Caki2 (cell line): ENCODE measurements around the gene ITPRID2. TPM values are rescaled to one million over a fixed set of nuclear protein-coding genes. Genes with fewer than 3 reads are reported as not detected.
A peak's percentile ranks its signal among the peaks of the same experiment; 100 is the strongest.

Experiments used
- DNase-seq: peaks from one replicate; pipeline ENCODE4 v3.0.0-alpha.2; 2015; ENCODE audit warnings: low read depth
- in situ Hi-C: cut with HindIII; loops from 2 replicates; pipeline ENCODE4 v1.10.0; 2016; ENCODE audit warnings: low sequenced_read_pairs, low pct_unique_long_range_greater_than_20kb, mixed read lengths
- total RNA-seq: library from RNA; depleted of rRNA; stranded (reverse); fragments of >200 nt; shearing (Covaris generic); gene quantifications from 2 replicates; pipeline ENCODE4 v1.2.3, GENCODE V29; 2014; ENCODE audit warnings: low replicate concordance; rRNA removed

Gene ITPRID2
- 51.5 and 85.6 TPM in 2 replicates for total RNA-seq

DNA sequence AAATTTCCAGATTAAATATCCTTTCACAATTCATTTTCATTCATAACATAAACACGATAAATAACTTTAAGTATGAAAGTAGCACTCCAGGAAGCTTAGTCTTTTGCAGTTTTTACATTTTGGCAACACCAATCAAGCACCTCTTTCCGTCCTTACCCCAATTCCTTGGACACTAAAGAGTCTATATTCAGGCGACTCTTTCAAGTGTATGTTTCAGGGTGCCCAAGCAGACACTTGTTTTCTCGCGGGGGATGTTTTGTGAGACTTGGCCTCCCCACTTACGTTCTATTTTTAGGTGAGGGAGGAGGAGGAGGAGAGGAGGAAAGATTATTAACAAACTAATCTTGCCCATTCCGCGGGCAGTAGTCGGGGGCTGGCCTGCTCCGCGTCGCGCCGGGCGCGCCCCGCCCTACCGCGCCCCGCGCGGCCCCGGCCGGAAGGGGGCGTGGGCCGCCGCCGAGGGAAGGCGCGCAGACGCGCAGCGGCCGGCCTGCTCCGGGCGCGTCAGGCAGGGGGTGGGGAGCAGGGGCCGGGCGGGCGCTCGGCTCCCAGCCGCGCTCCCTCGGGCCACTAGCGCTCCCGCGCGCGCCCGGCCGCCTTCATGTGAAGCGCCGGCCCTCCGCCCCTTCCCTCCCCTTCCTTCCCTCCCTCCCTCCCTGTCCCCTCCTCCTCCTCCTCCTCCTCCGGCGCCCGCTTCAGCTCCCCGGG, at the start of gene ITPRID2:
Gene ITPRID2 (plus strand): TSS at position 473 of the 708 bp plus-strand sequence. CDS start 337 bp downstream, outside the sequence.
- peak; percentile 88 for DNase-seq
- in situ Hi-C loops: no loop called here

- DNase-seq: no peak
- in situ Hi-C loops: no loop called here
Observed at GRCh38 chr2:181844551-181845290, 46.8 kb upstream of the ITPRID2 start.

GRCh38 chr2:181846399-181847197, 44.9 kb upstream of the ITPRID2 start:
- in situ Hi-C loops: no loop called here

GRCh38 chr2:181847198-181847556, 44.4 kb upstream of the ITPRID2 start:
- in situ Hi-C loops: no loop called here
- DNase-seq: no peak

More at GRCh38 chr2:181846399-181847197, 44.9 kb upstream of the ITPRID2 start:
- no peak for DNase-seq

- in situ Hi-C loops: no loop called here
- no peak for DNase-seq
Observed at GRCh38 chr2:181847702-181848101, 43.8 kb upstream of the ITPRID2 start.

DNA sequence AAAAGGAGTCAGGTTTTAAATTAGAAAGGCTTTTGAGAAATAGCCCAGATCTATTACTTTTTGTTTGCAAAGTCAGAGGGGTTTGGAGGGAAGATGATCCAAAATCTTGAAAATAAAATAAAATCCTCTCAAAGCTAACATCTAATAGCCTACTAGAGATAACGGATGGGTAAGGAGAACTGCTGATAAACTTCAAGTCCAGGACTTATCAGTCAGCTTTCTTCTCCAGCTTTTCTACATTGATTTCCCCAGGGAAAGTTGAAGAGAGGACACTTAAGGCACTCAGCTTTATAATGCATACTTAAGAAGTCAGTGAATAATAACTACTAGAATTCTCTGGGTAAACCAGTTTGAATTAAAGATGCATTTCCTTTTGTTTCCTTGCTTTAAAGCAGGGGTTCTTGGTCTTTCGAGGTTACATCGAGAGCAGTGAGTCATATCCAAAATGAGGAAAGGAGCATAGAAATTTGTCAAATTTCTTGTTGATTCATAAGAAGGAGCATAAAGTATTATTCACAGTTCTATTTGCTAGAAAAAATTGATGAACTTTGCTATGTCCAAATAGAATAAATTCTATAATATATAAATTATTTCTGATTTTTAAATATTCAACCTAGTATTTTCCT, 43.2 kb upstream of the ITPRID2 start:
- in situ Hi-C loops: no loop called here
- DNase-seq: no peak

DNA sequence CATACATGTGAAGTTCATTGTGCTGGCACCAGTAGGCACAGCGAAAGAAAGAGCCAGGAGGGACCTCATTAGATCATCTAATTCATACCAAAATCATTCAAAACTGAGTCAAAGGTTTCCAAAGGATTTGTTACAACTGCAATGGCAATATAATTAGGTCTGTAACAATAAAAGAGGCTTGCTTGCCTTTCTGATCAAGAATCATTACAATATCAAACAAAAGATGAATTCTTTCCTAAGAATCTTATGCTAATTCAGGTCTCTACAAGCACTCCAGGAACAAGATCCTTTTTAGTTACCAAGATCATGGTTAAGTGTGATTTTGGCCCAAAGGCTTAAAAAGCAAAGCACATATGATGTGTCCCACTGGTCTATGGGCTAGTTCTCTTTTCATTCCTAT, 41.9 kb upstream of the ITPRID2 start:
- DNase-seq: no peak
- in situ Hi-C loops: no loop called here

- in situ Hi-C loops: no loop called here
- DNase-seq: no peak
Observed at GRCh38 chr2:181850936-181851560, 40.5 kb upstream of the ITPRID2 start.

DNA sequence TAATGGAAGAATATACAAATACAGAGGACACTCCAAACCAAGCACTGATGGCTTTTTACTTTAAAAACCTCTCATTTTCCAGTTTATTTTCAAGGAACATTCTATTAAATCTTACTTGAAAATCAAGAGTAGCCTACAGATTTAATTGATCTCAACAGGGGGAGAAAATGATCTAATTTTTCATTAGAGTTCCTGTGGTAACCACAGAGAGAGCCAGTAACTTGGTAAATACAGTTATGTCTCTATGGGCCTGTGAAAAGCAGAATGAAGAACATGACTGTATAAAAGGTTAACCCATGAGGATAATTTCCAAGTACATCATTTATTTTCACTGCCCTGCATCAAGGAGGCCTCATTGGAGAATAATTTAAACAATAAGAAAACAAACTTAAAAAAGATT, 39.8 kb upstream of the ITPRID2 start:
- DNase-seq: no peak
- in situ Hi-C loops: no loop called here

- no peak for DNase-seq
- in situ Hi-C loops: no loop called here
Observed at GRCh38 chr2:181853696-181854095, 37.8 kb upstream of the ITPRID2 start.

DNA sequence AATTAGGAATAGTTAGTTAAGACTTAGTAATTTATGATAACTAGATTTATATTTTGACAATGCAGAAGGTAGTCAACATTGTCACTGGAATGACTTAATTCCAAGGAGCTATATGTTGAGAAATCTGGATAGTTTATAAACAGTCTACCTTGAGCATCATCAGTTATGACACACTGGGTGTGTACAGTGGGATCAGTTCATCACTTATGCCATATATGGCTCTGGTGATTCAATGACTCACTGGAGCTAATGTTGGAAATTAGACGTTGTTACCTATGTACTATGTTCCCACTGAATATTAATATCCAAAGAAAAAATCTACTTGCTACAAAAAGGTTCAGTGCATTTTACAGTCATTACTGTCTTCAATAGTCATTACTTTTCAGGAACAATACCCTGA, 34.0 kb upstream of the ITPRID2 start:
- no peak for DNase-seq

DNA sequence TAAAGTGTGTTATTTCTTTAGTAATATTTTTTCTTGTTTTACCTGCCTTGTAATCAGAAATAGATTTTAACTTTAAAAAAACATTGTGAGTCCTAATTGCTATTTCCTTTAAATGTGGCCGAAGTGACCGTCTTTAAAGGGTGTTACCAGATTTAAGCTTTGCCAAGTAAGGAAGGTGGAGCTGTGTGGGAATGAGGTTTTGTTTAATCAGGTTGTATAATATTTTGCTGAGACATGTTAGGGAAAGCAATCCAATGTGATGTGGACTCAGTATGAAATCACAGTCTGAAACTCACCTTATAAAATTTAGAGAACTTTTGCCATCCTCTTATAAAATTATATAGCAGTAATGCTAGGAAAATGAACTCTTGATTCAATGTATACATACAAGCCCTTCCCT, 32.9 kb upstream of the ITPRID2 start:
- no peak for DNase-seq
- in situ Hi-C loops: no loop called here

More for the DNA sequence above, 34.0 kb upstream of the ITPRID2 start:
- in situ Hi-C loops: no loop called here

- in situ Hi-C loops: no loop called here
- DNase-seq: no peak
Observed at GRCh38 chr2:181859123-181859522, 32.4 kb upstream of the ITPRID2 start.

DNA sequence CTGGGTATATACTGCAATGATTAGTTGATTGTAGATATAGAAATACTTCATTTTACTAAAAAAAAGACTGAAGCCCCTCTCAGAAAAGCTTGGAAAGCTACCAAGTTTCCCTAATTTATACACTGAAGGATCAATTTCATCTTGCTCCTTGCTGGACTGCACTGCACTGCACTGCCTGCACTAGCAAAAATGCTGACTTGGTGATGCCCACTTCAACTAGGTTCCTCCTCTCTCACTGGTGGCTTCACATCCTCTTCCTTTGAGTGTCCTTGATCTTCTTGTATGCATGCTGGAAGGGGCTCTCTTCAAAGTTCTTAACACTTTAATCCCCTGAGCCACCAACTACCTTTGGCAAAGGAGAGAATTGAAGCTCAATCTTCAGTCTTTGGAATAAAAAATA, 31.7 kb upstream of the ITPRID2 start:
- in situ Hi-C loops: no loop called here
- DNase-seq: no peak

- in situ Hi-C loops: no loop called here
- no peak for DNase-seq
Observed at GRCh38 chr2:181861379-181861778, 30.2 kb upstream of the ITPRID2 start.

GRCh38 chr2:181862583-181863281, 28.8 kb upstream of the ITPRID2 start:
- DNase-seq: no peak
- in situ Hi-C loops: no loop called here

DNA sequence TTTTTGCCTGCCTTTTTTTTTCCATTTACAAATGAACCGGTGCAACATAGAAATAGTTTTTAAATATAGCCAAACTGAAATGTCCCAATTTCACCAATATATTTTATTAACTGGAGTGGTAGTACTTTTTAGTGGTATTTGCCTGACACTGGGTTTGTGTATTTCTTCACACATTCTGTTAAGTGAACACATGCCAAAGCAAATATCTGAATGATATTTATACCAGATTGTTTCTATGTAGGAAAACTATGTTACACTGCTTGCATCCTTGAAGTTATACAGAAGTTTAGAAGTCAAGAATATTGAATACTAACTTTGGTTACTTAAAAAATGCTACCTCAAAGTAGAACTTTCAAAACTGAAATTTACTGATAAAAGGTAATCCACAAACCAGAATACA, 19.4 kb upstream of the ITPRID2 start:
- in situ Hi-C loops: no loop called here

More for the DNA sequence above, 19.4 kb upstream of the ITPRID2 start:
- no peak for DNase-seq
